ENCODE measurements around the gene KCNK3. TPM values are rescaled to one million over a fixed set of nuclear protein-coding genes. Genes with fewer than 3 reads are reported as not detected.

Gene KCNK3
- total and polyA plus RNA-seq, 2 of the 13 experiments (the other 11 are each of a cell fraction or from before 2014, with no cell fraction given): not detected

GRCh38 chr2:26735883-26736588 is 43.5 kb downstream of the KCNK3 start (continued):
- TF ChIP-seq ZNF407 (CRISPR knock-in tag; IDR thresholded peaks at IDR 0.05; ENCODE audit: not compliant biosample characterization) (no peak), ZKSCAN8 (CRISPR knock-in tag; IDR thresholded peaks at IDR 0.05; ENCODE audit: borderline replicate concordance) (no peak), AHDC1 (CRISPR knock-in tag; IDR thresholded peaks at IDR 0.05; ENCODE audit: borderline replicate concordance) (no peak), ZNF44 (CRISPR knock-in tag; IDR thresholded peaks at IDR 0.05) (no peak), ATF3 (CRISPR knock-in tag; IDR thresholded peaks at IDR 0.05) (no peak), KDM6A (CRISPR knock-in tag; IDR thresholded peaks at IDR 0.05; ENCODE audit: low read depth) (no peak), ZNF788 (CRISPR knock-in tag; IDR thresholded peaks at IDR 0.05; ENCODE audit: borderline replicate concordance) (peak; percentile 26; the same call in 1 of the 2 replicates), ZNF17 (CRISPR knock-in tag; IDR thresholded peaks at IDR 0.05) (no peak), ZNF124 (CRISPR knock-in tag; IDR thresholded peaks at IDR 0.05) (no peak), ZNF18 (CRISPR knock-in tag; IDR thresholded peaks at IDR 0.05; ENCODE audit: insufficient replicate concordance) (peak; percentile 16), ZSCAN30 (CRISPR knock-in tag; IDR thresholded peaks at IDR 0.05) (no peak)

Data from HepG2 (cell line).